ENCODE data around the gene ZNF462. TPM values are rescaled to one million over a fixed set of nuclear protein-coding genes. Genes with fewer than 3 reads are reported as not detected.
"Not testable (repeated sequence)": the region's sequence is repeated elsewhere in the genome, so short reads cannot be mapped to it uniquely, and the experiment has no call there.

Gene ZNF462
- total RNA-seq, 4 donors from 2014 or later = 18.6 to 37.1 (median 27.3) TPM

GRCh38 chr9:106843371-106843770 is 19.6 kb upstream of the ZNF462 start:
- Histone ChIP-seq H3K4me3 (no peak overlapping the region), H3K9me3 (no peaks in the 10 kb centered on the region), H3K36me3 (no peaks in the 10 kb centered on the region), H3K4me1 (no peaks in the 10 kb centered on the region), H3K27ac (no peak overlapping the region), H3K27me3 (no peaks in the 10 kb centered on the region)
- no peak for TF ChIP-seq EP300 (IDR thresholded peaks at IDR 0.05)
- TF ChIP-seq, protein P1, sequence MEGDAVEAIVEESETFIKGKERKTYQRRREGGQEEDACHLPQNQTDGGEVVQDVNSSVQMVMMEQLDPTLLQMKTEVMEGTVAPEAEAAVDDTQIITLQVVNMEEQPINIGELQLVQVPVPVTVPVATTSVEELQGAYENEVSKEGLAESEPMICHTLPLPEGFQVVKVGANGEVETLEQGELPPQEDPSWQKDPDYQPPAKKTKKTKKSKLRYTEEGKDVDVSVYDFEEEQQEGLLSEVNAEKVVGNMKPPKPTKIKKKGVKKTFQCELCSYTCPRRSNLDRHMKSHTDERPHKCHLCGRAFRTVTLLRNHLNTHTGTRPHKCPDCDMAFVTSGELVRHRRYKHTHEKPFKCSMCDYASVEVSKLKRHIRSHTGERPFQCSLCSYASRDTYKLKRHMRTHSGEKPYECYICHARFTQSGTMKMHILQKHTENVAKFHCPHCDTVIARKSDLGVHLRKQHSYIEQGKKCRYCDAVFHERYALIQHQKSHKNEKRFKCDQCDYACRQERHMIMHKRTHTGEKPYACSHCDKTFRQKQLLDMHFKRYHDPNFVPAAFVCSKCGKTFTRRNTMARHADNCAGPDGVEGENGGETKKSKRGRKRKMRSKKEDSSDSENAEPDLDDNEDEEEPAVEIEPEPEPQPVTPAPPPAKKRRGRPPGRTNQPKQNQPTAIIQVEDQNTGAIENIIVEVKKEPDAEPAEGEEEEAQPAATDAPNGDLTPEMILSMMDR (IDR thresholded peaks at IDR 0.05) = no peak
- no peak for TF ChIP-seq POLR2A (IDR thresholded peaks at IDR 0.05)
- WGBS, 2 donors = 19 to 22% methylated on average over 1 of the region's 1 CpG
- DNase-seq (ENCODE audit: low spot score in 2 of 2) = no peak

- Histone ChIP-seq H3K4me3 (no peak overlapping the region), H3K36me3 (no peaks in the 10 kb centered on the region), H3K27ac (no peak overlapping the region), H3K9me3 (no peaks in the 10 kb centered on the region), H3K27me3 (no peaks in the 10 kb centered on the region), H3K4me1 (no peaks in the 10 kb centered on the region)
- no peak for TF ChIP-seq POLR2A (IDR thresholded peaks at IDR 0.05)
- no peak for DNase-seq (ENCODE audit: low spot score in 2 of 2)
- 96 to 98% methylated on average over 1 of the region's 1 CpG for WGBS, 2 donors
These were observed 16.7 kb upstream of the ZNF462 start for GRCh38 chr9:106846307-106846706.

DNA sequence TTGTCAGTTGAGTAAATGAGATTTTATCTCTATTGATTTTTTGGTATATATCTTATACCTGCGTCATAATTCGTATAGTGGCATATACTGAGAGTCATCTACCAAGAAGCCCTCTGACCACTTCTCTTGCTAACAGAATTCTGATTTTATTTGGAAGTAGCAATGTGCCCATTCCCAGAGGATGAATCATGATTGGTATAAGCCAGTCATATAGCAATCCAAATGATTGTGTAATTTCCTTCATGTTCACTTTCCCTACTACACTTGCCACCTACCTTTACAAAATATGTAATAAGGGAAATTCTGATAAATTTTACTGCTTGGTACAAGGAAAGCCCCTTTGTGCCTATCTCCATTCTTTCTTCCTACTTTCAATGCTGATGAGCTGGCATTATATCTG is 16.1 kb upstream of the ZNF462 start:
- 96 to 97% methylated on average over 2 of the region's 2 CpGs for WGBS, 2 donors
- no peaks in the 10 kb centered on the region for H3K4me1 ChIP-seq
- H3K27me3 ChIP-seq = no peaks in the 10 kb centered on the region
- no peaks in the 10 kb centered on the region for H3K9me3 ChIP-seq
- no peak overlapping the region for H3K4me3 ChIP-seq
- TF ChIP-seq, protein P1 (IDR thresholded peaks at IDR 0.05) = no peak
- no peak for TF ChIP-seq POLR2A (IDR thresholded peaks at IDR 0.05)
- TF ChIP-seq EP300 (IDR thresholded peaks at IDR 0.05) = no peak
- H3K36me3 ChIP-seq = no peaks in the 10 kb centered on the region
- DNase-seq (ENCODE audit: low spot score in 2 of 2) = no peak
- no peak overlapping the region for H3K27ac ChIP-seq

DNA sequence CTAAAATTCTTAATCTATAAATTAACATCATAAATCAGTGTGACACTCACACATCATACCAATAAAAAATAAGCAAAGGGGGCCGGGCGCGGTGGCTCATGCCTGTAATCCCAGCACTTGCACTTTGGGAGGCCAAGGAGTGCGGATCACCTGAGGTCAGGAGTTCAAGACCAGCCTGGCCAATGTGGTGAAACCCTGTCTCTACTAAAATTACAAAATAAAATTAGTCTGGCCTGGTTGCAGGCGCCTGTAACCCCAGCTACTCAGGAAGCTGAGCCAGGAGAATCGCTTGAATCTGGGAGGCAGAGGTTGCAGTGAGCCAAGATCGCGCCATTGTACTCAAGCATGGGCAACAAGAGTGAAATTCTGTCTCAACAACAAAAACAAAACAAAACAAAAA is 11.3 kb upstream of the ZNF462 start:
- not testable (repeated sequence) for H3K4me1 ChIP-seq; H3K9me3 ChIP-seq; H3K36me3 ChIP-seq; H3K4me3 ChIP-seq; H3K27me3 ChIP-seq; DNase-seq (ENCODE audit: low spot score in 2 of 2); H3K27ac ChIP-seq
- WGBS, 2 donors = 93 to 96% methylated on average over 8 of the region's 8 CpGs

- H3K4me1 ChIP-seq = peaks cover 0 to 5% (median 0%) of the 10 kb centered on the region in 4 donors
- TF ChIP-seq, protein P1 (IDR thresholded peaks at IDR 0.05) = no peak
- TF ChIP-seq EP300 (IDR thresholded peaks at IDR 0.05) (no peak), POLR2A (IDR thresholded peaks at IDR 0.05) (no peak)
These were observed 5.0 kb upstream of the ZNF462 start for GRCh38 chr9:106857811-106858470.

GRCh38 chr9:106859957-106860720 is 2.8 kb upstream of the ZNF462 start:
- Histone ChIP-seq H3K4me1 (peaks cover 0 to 11% (median 1%) of the 10 kb centered on the region in 4 donors), H3K27ac (peak overlapping the region; percentile 63 to 93 (median 76)), H3K36me3 (no peaks in the 10 kb centered on the region), H3K4me3 (peak overlapping the region; percentile 57 to 86 (median 69)), H3K9me3 (no peaks in the 10 kb centered on the region), H3K27me3 (peaks cover 0 to 4% of the 10 kb centered on the region in 2 donors)
- TF ChIP-seq, protein P1 (IDR thresholded peaks at IDR 0.05) = no peak
- no peak for TF ChIP-seq POLR2A (IDR thresholded peaks at IDR 0.05)
- WGBS, 2 donors = 3 to 5% methylated on average over 41 to 42 of the region's 43 CpGs
- DNase-seq (ENCODE audit: low spot score in 2 of 2) = no peak

More at GRCh38 chr9:106857811-106858470, 5.0 kb upstream of the ZNF462 start:
- no peak for DNase-seq (ENCODE audit: low spot score in 2 of 2)
- WGBS, 2 donors = 93 to 95% methylated on average over 3 of the region's 3 CpGs
- Histone ChIP-seq H3K9me3 (no peaks in the 10 kb centered on the region), H3K27me3 (peaks cover 0 to 2% of the 10 kb centered on the region in 2 donors), H3K27ac (no peak overlapping the region), H3K36me3 (no peaks in the 10 kb centered on the region), H3K4me3 (no peak overlapping the region)

All from tibial nerve (tissue), 4 donors.